NT2/D1 (cell line): Measurements from ENCODE around the gene NUP160.
"Not testable (repeated sequence)": the region's sequence is repeated elsewhere in the genome, so short reads cannot be mapped to it uniquely, and the experiment has no call there.

Experiments used
- DNase-seq: peaks from one replicate; pipeline ENCODE4 v3.0.0-alpha.2; 2011; ENCODE audit warnings: low read depth, low spot score
- H3K27me3 ChIP-seq: 2 replicates; pipeline ENCODE4 v1.6.0; 2011; ENCODE audit warnings: mild to moderate bottlenecking; ENCODE audit not compliant: insufficient read length, insufficient read depth
- H3K36me3 ChIP-seq: 2 replicates; pipeline ENCODE4 v1.6.1; 2011; ENCODE audit warnings: mild to moderate bottlenecking, low read length, mixed read lengths; ENCODE audit not compliant: insufficient read depth, insufficient read length
- H3K4me1 ChIP-seq: 2 replicates; pipeline ENCODE4 v1.5.1; 2011; ENCODE audit not compliant: insufficient read depth, insufficient read length
- H3K4me3 ChIP-seq: 2 replicates; pipeline ENCODE4 v1.5.1; 2011; ENCODE audit warnings: low read depth; ENCODE audit not compliant: insufficient read length
- H3K9ac ChIP-seq: 2 replicates; pipeline ENCODE4 v1.6.0; 2011; ENCODE audit warnings: low read depth; ENCODE audit not compliant: insufficient read length
- H3K9me3 ChIP-seq: 2 replicates; pipeline ENCODE4 v1.5.1; 2011; ENCODE audit warnings: mild to moderate bottlenecking, low read length; ENCODE audit not compliant: insufficient read depth
- SUZ12 ChIP-seq: IDR thresholded peaks from 2 replicates; pipeline ENCODE4 v1.6.1; 2011; ENCODE audit not compliant: insufficient read length, insufficient read depth; ENCODE audit errors: extremely low read depth
- YY1 ChIP-seq: IDR thresholded peaks from 2 replicates; pipeline ENCODE4 v1.6.1; 2011; ENCODE audit not compliant: insufficient read length, insufficient read depth
- ZNF274 ChIP-seq: IDR thresholded peaks from 2 replicates; pipeline ENCODE4 v1.6.1; 2011; ENCODE audit warnings: mild to moderate bottlenecking, low read depth, low read length

Gene NUP160

GRCh38 chr11:47847537-47847891 lies 636 bp downstream of the NUP160 start:
- H3K36me3 ChIP-seq: peaks cover 45% of the 10 kb centered on the region
- H3K9me3 ChIP-seq: no peaks in the 10 kb centered on the region
- no peaks in the 10 kb centered on the region for H3K27me3 ChIP-seq
- peak overlapping the region; percentile 100 for H3K9ac ChIP-seq
- H3K4me3 ChIP-seq: peak overlapping the region; percentile 98
- peaks cover 2% of the 10 kb centered on the region for H3K4me1 ChIP-seq
- TF ChIP-seq YY1: no peak
- TF ChIP-seq SUZ12: no peak
- TF ChIP-seq ZNF274: no peak
- no peak for DNase-seq

DNA sequence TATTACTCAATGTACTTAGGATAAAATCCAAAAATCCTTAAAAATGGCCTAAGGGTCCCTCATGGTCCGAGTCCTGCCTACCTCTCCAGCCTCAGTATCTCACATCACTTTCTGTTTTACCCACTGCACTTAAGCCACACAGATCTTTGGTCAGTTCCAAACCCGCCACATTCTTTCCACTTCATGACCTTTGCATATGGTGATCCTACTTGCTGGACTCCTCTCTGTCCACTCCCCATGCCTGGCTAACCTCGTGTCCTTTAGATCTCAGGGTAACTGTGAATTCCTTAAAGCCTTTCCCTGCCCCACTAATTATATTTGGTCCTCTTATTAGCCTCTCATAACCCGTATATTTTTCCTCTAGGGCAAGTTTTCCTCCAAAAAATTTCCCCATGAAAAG lies 1.2 kb downstream of the NUP160 start:
- H3K4me3 ChIP-seq: peak overlapping the region; percentile 98
- no peak for TF ChIP-seq YY1
- H3K36me3 ChIP-seq: peaks cover 50% of the 10 kb centered on the region
- H3K4me1 ChIP-seq: peaks cover 2% of the 10 kb centered on the region
- no peaks in the 10 kb centered on the region for H3K27me3 ChIP-seq
- H3K9me3 ChIP-seq: no peaks in the 10 kb centered on the region
- DNase-seq: no peak
- H3K9ac ChIP-seq: peak overlapping the region; percentile 100

- Histone ChIP-seq H3K27me3 (no peaks in the 10 kb centered on the region), H3K4me3 (no peak overlapping the region), H3K9ac (no peak overlapping the region), H3K4me1 (peaks cover 2% of the 10 kb centered on the region), H3K36me3 (peaks cover 82% of the 10 kb centered on the region), H3K9me3 (no peaks in the 10 kb centered on the region)
- TF ChIP-seq SUZ12 (no peak), ZNF274 (no peak), YY1 (no peak)
- DNase-seq: no peak
Observed at GRCh38 chr11:47843361-47844055, 4.6 kb downstream of the NUP160 start.

DNA sequence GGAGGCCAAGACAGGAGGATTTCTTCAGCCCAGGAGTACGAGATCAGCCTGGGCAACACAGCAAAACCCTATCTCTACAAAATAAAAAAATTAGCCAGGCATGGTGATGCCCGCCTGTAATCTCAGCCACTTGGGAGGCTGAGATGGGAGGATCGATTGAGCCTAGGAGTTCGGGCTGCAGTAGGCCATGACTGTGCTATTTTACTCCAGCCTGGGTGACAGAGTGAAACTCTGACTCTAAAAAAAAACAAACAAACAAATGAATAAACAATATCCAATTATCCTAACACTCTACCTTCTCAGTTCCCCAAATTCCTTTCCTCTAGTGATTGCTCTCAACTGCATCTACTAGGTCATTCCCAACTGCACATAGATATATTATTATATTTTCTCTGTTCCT lies 5.4 kb downstream of the NUP160 start:
- TF ChIP-seq SUZ12 (no peak), ZNF274 (no peak), YY1 (no peak)
- no peak overlapping the region for H3K4me3 ChIP-seq
- DNase-seq: no peak
- H3K4me1 ChIP-seq: peaks cover 2% of the 10 kb centered on the region
- peaks cover 88% of the 10 kb centered on the region for H3K36me3 ChIP-seq
- H3K27me3 ChIP-seq: no peaks in the 10 kb centered on the region
- no peaks in the 10 kb centered on the region for H3K9me3 ChIP-seq
- no peak overlapping the region for H3K9ac ChIP-seq

DNA sequence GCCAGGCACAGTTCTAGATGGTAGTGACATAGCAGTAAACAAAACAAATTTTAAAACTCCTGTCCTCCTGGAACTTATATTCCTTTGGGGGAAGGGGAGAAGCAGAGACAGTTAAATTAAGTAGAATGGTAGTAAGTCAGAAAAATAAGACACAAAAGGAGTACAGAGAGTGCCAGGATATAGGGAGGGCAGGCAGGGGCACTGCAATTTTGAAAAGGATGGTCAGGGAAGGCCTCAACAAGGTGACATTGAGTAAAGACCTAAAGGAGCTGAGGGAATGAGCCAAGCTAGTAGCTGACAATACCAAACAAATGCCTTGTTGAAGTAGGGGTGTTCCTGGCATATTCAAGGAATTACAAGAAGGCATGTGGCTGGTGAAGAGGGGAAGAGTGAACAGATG lies 10.2 kb downstream of the NUP160 start:
- Histone ChIP-seq H3K9ac (no peak overlapping the region), H3K4me3 (no peak overlapping the region), H3K4me1 (no peaks in the 10 kb centered on the region), H3K9me3 (no peaks in the 10 kb centered on the region), H3K27me3 (no peaks in the 10 kb centered on the region), H3K36me3 (peaks cover 95% of the 10 kb centered on the region)
- DNase-seq: no peak
- TF ChIP-seq YY1 (no peak), SUZ12 (no peak), ZNF274 (no peak)

DNA sequence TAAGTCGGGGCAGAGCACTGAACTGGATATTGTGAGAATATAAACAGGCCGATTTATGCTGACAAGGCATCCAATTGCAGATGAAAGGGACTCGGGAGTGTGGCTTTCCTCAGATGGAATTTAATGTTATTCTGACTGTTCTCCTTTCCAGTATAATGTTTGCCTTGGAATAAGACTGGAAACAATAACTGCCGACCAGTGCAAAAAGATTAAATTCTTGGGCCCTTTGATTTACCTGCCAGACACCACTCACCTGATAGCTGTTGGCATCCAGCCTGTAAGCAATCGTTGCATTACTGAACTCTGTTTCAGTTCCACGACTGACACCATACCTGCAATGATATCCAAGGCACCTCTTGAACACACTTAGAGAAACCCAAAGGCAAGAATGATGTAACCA lies 10.9 kb downstream of the NUP160 start:
- no peaks in the 10 kb centered on the region for H3K27me3 ChIP-seq
- no peaks in the 10 kb centered on the region for H3K4me1 ChIP-seq
- no peaks in the 10 kb centered on the region for H3K9me3 ChIP-seq
- TF ChIP-seq ZNF274 (no peak), YY1 (no peak), SUZ12 (no peak)
- no peak overlapping the region for H3K4me3 ChIP-seq
- no peak overlapping the region for H3K9ac ChIP-seq
- no peak for DNase-seq
- peaks cover 95% of the 10 kb centered on the region for H3K36me3 ChIP-seq

- DNase-seq, H3K9ac ChIP-seq, H3K4me1 ChIP-seq, H3K4me3 ChIP-seq, H3K27me3 ChIP-seq, H3K9me3 ChIP-seq: not testable (repeated sequence)
- peaks cover 56% of the 10 kb centered on the region for H3K36me3 ChIP-seq
Observed at GRCh38 chr11:47830013-47830412, 18.1 kb downstream of the NUP160 start.

DNA sequence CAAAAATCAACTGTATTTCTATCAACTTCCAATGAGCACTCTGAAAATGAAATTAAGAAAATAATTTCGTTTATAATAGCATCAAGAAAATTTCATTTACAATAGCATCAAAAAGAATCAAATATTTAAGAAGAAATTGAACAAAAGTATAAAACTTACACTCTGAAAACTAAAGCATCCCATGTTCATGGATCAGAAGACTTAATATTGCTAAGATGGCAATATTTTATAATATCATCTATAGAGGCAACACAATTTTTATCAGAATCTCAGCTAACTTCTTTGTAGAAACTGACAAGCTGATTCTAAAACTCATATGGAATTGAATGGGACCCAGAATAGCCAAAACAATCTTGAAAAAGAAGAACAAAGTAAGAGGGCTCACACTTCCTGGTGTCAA lies 19.9 kb downstream of the NUP160 start:
- no peaks in the 10 kb centered on the region for H3K4me1 ChIP-seq
- no peak for DNase-seq
- no peaks in the 10 kb centered on the region for H3K9me3 ChIP-seq
- TF ChIP-seq ZNF274 (no peak), YY1 (no peak)
- H3K9ac ChIP-seq: no peak overlapping the region
- H3K27me3 ChIP-seq: no peaks in the 10 kb centered on the region
- no peak overlapping the region for H3K4me3 ChIP-seq
- peaks cover 52% of the 10 kb centered on the region for H3K36me3 ChIP-seq

DNA sequence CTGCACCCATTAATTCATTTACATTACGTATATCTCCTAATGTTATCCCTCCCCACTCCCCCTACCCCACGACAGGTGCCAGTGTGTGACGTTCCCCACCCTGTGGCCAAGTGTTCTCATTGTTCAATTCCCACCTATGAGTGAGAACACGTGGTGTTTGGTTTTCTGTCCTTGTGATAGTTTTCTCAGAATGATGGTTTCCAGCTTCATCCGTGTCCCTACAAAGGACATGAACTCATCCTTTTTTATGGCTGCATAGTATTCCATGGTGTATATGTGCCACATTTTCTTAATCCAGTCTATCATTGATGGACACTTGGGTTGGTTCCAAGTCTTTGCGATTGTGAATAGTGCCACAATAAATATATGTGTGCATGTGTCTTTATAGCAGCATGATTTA lies 25.5 kb downstream of the NUP160 start:
- not testable (repeated sequence) for H3K27me3 ChIP-seq, H3K4me1 ChIP-seq, H3K9ac ChIP-seq, H3K4me3 ChIP-seq, H3K9me3 ChIP-seq, DNase-seq
- peaks cover 72% of the 10 kb centered on the region for H3K36me3 ChIP-seq
